GM12875 (cell line): Measurements from ENCODE around the gene B4GALT5.
"Not testable (repeated sequence)": the region's sequence is repeated elsewhere in the genome, so short reads cannot be mapped to it uniquely, and the experiment has no call there.

Experiments
- H3K4me3 ChIP-seq: one replicate; pipeline ENCODE4 v1.5.1; 2011; ENCODE audit warnings: low read depth, low read length, control low read depth
- TF ChIP-seq, protein P1 (sequence below): IDR thresholded peaks from 2 replicates; pipeline ENCODE4 v1.5.1; 2011; ENCODE audit warnings: low read depth, mild to moderate bottlenecking, control low read depth, inconsistent platforms, low read length, moderate library complexity, borderline replicate concordance; ENCODE audit not compliant: insufficient read depth

Gene B4GALT5

DNA sequence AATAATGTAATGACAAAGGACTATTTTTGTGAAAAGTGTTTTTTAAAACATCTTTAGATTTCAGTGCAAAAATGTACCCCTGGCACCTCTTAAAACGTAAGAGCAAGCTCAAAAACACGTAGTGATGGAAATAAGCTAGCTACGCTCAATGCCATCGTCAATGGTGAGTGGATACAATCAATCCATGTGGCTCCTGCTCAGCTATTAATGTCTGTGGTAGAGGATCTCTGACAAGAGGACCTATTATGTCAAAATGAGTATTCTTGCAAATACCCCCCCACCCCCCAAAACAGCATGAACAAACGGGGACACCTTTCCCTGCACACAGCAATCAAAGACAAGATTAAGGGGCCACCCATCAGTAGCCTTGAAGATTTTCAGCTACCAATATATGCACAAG, 80.7 kb downstream of the B4GALT5 start:
- TF ChIP-seq, protein P1, sequence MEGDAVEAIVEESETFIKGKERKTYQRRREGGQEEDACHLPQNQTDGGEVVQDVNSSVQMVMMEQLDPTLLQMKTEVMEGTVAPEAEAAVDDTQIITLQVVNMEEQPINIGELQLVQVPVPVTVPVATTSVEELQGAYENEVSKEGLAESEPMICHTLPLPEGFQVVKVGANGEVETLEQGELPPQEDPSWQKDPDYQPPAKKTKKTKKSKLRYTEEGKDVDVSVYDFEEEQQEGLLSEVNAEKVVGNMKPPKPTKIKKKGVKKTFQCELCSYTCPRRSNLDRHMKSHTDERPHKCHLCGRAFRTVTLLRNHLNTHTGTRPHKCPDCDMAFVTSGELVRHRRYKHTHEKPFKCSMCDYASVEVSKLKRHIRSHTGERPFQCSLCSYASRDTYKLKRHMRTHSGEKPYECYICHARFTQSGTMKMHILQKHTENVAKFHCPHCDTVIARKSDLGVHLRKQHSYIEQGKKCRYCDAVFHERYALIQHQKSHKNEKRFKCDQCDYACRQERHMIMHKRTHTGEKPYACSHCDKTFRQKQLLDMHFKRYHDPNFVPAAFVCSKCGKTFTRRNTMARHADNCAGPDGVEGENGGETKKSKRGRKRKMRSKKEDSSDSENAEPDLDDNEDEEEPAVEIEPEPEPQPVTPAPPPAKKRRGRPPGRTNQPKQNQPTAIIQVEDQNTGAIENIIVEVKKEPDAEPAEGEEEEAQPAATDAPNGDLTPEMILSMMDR = no peak
- H3K4me3 ChIP-seq = no peak overlapping the region

DNA sequence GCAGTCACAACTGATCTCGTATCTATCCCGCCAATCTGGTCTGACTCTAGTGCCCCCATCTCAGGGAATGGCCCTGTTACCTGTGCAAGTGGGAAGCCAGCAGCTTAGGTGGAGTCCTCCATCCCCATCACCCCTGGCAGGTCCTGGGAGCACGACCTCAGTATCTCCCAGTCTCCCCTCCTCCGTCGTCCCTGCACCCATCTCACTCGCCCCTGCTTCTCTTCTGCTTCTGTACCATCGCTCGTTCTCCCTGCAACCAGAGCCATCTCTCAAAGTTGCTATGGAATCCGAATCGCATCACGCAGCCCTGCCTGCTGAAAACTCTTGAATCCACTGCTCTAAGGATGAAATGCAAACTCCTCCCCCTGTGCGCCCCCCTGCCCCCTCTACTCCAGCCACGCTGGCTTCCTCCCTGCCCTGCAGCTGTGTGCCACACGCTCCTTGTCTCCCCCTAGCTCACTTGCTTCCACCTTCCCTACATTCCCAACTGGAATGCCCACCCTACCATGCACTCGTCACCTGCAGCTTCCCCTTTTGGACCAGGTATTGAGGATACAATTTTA, 81.7 kb downstream of the B4GALT5 start:
- no peak overlapping the region for H3K4me3 ChIP-seq
- TF ChIP-seq, protein P1 = no peak

DNA sequence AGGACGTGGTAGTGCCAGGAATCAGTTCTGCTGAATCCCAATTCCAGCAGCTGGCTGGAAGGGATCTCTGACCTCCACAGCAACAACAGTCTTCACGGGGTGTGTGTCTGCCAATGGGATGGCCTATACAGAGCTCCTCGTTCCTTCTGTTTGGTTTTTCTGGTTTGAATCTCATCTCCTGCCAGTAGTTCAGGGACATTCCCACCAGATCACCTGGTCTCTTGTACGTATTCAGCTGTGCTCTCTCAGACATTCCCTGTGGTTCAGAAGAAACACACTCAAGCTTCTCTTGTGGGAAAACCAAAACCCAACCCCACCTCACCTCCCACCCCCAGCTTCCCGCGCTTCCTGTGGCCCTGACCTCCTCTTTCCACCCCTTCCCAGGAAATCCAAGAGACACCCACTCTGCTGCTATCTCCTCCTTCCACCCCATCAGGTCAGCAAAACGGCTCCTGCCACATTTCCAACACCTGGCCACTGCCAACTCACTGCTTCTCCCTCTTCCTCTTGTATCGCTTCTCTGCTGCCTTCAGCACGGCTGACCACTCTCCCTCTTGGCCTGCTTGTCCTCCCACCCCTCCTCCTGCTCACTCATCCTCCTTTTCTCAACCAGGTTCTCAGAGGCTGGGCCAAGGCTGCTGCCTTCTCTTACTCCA, 82.5 kb downstream of the B4GALT5 start:
- TF ChIP-seq, protein P1 = no peak
- no peak overlapping the region for H3K4me3 ChIP-seq

DNA sequence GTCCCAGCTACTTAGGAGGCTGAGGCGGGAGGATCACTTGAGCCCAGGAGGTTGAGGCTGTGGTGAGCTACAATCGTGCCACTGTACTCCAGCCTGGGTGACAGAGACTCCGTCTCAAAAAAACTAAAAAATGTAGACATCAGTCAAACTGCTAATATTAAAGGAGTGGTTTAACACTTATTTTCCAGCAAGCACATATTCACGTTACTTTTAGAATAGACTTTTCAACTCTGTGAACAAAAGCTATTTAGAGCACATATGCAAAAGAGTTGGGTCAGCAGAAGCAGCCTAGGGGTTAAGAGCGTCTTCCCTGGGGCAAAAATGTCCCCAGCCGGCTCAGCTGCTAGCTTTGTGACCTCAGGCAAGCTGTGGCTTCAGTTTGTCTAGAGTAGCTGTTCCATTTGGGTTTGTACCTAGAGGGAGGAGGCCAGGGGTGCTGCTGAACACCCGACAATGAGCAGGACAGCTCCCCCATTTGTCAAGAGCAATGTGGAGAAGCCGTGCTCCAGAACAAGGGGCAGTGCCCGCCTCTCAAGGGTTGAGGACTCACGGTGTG, 83.2 kb downstream of the B4GALT5 start:
- TF ChIP-seq, protein P1 = no peak
- no peak overlapping the region for H3K4me3 ChIP-seq

DNA sequence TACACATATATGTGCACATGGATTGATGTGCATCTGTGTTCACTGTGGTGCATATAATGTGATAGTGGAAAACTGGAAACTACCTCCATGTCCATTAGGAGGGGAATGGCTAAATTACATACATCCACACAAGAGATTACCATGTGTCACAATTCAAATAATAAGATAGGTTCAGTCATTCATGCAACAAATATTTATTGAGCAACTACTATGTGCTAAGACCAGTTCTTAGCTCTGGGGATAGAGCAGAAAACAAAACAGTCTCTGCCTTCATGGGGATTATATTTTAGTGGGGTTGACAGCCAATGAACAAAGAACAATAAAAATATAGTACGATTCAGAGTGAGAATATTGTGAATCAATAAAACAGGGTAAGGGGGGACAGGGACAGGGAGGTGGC, 84.1 kb downstream of the B4GALT5 start:
- no peak overlapping the region for H3K4me3 ChIP-seq
- TF ChIP-seq, protein P1 = no peak

DNA sequence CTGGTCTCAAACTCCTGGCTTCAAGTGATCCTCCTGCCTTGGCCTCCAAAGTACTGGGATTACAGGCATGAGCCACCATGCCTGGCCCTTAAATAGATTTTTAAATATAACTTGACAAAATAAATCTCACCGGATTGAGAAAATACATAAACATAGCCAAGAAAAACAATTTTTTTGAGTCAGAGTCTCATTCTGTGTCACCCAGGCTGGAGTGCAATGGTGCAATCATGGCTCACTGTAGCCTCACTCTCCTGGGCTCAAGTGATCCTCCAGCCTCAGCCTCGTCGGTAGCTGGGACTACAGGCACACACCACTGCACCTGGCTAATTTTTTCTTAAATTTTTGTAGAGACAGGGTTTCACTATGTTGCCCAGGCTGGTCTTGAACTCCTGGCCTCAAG, 85.4 kb downstream of the B4GALT5 start:
- H3K4me3 ChIP-seq = not testable (repeated sequence)

DNA sequence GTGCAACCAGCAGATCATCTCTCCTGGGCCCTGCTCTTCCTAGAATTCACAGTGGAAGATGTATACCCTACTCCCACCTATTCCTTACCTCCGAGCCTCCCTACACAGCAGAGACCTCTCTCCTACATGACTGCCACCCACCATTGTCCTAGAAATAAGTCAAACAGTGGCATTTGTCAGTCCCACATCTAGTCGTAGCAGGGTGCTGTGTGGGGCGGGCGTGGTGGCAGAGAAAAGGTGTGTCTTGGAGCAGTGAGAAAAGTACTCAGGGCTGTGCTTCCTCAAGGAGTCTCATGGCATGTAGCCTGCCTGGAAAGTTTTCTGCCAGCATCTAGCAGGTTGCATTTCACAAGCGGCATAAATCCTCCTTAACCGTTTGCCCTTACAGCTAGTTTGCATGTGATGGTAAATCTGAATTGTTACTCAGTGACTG, 86.3 kb downstream of the B4GALT5 start:
- TF ChIP-seq, protein P1 = no peak
- H3K4me3 ChIP-seq = no peak overlapping the region

DNA sequence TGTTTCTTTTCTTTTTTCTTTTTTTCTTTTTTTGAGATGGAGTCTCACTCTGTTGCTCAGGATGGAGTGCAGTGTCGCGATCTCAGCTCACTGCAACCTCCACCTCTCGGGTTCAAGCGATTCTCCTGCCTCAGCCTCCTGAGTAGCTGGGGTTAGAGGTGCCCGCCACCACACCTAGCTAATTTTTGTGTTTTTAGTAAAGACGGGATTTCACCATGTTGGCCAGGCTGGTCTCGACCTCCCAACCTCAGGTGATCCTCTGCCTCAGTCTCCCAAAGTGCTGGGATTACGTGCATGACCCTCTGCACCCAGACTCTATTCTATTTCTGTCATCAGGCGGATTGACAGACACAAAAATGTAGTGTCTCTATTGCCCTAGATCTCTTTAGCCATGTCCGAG, 88.7 kb downstream of the B4GALT5 start:
- not testable (repeated sequence) for H3K4me3 ChIP-seq
